KOPT-K1 (cell line): Measurements from ENCODE around the gene TRIM3.

Experiments used
- H3K27ac ChIP-seq: fragments of 200-600 bp; sonication (generic); 2 replicates; pipeline ENCODE4 v1.5.1; 2016; ENCODE audit warnings: antibody characterized with exemption, mild to moderate bottlenecking, low read depth, low read length; ENCODE audit not compliant: poor library complexity, severe bottlenecking
- H3K36me3 ChIP-seq: fragments of 200-600 bp; sonication (generic); 2 replicates; pipeline ENCODE4 v1.5.1; 2017; ENCODE audit warnings: antibody characterized with exemption, mild to moderate bottlenecking, low read length, moderate library complexity; ENCODE audit not compliant: insufficient read depth
- H3K9me3 ChIP-seq: fragments of 200-600 bp; sonication (generic); 2 replicates; pipeline ENCODE4 v1.5.1; 2017; ENCODE audit warnings: antibody characterized with exemption, low read length, mild to moderate bottlenecking; ENCODE audit not compliant: insufficient read depth, poor library complexity, severe bottlenecking

Gene TRIM3

DNA sequence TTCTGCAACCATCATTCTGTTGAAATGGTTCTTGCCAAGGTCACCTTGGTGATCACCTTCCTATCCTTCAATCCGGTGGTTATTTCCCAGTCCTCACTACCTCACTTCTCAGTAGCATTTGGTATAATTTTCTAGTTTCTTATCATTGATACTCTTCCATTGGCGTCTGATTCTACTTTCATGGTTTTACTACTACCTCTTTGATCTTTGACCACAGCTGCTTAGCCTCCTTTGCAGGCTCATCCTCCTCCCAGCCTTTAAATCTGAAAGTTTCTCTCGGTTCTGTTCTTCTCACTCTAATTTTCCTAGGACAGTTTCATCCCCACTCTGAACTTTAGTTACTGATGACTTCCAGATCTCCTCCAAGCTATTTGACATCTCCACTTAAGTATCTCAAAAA lies 12.5 kb upstream of the TRIM3 start:
- H3K9me3 ChIP-seq: no peaks in the 10 kb centered on the region
- peaks cover 87% of the 10 kb centered on the region for H3K36me3 ChIP-seq
- no peak overlapping the region for H3K27ac ChIP-seq

DNA sequence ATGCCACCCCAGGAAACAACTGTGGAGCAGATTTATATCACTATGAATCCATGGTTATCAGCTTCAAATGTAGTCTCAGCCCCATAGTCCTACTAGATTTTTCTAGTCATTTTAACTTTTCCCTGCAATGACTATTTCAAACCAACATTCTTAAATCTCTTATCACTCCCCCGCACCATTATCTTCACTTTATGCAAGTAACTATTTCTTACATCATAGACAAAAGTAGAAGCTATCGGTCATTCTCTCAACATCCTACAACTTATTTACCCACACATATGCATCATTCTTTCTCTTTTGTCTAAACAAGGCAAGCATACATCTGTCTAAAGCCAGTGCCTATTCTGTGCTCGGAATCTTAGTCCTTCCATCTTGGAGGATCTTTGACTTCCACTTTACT lies 11.9 kb upstream of the TRIM3 start:
- H3K27ac ChIP-seq: no peak overlapping the region
- H3K36me3 ChIP-seq: peaks cover 84% of the 10 kb centered on the region
- no peaks in the 10 kb centered on the region for H3K9me3 ChIP-seq

DNA sequence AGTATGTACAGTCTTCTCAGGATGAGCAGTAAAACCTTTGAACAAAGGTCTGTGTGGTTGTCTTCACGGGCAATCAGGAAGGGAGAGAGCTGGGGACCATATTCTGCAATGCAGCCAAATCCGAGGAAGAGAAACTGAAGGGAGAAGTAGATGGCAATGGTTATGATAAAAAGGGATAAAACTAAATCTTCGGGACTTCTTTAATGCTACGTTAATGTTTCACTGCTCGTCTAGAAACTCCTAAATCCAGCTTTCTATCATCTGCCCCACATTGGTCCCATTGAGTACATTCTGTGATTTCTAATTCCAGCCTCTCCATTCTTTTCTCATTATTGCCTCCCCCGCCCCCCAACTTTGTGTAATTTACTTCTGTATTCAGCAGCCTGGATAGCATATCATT lies 9.3 kb upstream of the TRIM3 start:
- H3K36me3 ChIP-seq: peaks cover 77% of the 10 kb centered on the region
- no peaks in the 10 kb centered on the region for H3K9me3 ChIP-seq
- no peak overlapping the region for H3K27ac ChIP-seq

DNA sequence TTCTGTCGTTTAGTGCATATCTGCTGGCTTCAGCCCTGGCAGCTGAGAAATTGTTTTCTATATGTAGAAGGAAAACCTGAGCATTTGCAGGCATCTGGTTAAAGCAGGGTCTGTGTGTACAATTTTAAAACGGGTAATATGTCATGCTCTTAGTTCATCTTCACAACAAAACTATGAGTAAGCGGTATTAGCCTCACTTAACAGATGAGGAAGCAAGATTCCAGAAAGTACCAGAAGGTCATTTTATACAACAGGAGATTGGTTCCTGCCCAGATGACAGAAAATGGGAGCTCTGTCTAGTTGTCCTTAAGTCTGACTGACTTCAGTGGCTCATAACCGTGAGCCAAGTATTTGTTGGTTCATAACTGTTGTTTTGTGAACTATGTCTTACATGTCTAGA lies 8.7 kb upstream of the TRIM3 start:
- Histone ChIP-seq H3K27ac (peak overlapping the region; percentile 82), H3K9me3 (no peaks in the 10 kb centered on the region), H3K36me3 (peaks cover 77% of the 10 kb centered on the region)

DNA sequence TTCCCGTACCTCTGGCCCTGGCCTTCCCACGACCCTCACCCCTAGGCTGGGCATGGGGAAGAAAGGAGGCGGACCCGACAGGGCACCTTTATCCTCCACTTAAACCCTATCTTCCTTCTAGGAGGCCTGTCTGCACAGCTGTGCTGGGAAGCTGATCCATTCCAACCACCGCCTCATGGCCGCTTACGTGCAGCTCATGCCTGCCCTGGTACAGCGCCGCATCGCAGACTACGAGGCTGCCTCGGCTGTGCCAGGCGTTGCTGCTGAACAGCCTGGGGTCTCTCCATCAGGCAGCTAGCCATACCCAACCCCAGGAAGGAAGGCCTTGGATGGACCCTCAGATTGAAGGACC lies 8.2 kb upstream of the TRIM3 start:
- Histone ChIP-seq H3K27ac (peak overlapping the region; percentile 82), H3K9me3 (no peaks in the 10 kb centered on the region), H3K36me3 (peaks cover 77% of the 10 kb centered on the region)

DNA sequence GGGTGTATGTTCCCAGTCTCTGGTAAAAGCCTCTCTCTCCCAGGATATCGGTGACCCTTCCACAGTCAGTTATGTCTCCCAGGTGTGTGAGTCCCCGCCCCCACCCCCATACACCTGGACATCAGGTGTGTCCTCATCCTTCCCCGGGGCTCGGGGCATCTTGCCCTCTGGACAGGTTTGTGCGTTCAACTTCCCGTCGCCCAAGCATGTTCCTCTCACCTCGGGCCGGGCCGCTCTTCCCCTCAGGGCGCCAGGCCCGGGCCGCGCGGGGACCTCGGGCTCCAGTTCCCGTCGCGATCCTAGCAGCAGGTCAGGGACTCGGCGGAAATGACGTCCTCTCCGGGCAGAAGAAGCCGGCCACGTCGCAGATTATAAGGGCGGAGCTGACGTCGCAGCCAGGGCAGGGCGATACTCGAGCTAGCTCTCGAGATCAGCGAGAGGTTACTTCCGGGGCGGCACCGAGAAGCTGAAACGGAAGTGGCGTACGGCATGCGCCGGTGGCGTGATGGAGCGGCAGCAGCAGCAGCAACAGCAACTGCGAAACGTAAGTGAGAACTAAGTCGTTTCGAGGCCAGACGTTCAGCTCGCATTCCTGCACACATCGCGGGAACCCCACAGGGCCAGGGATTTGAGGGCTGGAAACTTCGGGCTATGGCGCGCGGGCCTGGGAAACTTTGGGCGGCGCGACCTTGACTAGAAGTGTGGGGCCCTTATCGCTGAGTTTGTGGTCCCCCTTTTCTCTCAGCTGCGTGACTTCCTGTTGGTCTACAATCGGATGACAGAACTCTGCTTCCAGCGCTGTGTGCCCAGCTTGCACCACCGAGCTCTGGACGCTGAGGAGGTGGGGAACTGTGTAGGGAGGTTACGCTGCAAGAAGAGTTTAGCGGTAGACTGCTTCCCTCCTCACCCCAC lies 7.5 kb upstream of the TRIM3 start, which contains the start of the genes ARFIP2 and TIMM10B:
Gene ARFIP2 (minus strand): TSS at position 320 of the 912 bp plus-strand sequence. CDS start 910 bp downstream, outside the sequence.
Gene TIMM10B (plus strand): TSS at position 490 of the 912 bp plus-strand sequence. CDS start 16 bp downstream, at position 506.
- Histone ChIP-seq H3K27ac (peak within 1 kb of the TSS; percentile 82), H3K36me3 (peaks cover 76% of the 10 kb centered on the region), H3K9me3 (no peaks in the 10 kb centered on the region)

DNA sequence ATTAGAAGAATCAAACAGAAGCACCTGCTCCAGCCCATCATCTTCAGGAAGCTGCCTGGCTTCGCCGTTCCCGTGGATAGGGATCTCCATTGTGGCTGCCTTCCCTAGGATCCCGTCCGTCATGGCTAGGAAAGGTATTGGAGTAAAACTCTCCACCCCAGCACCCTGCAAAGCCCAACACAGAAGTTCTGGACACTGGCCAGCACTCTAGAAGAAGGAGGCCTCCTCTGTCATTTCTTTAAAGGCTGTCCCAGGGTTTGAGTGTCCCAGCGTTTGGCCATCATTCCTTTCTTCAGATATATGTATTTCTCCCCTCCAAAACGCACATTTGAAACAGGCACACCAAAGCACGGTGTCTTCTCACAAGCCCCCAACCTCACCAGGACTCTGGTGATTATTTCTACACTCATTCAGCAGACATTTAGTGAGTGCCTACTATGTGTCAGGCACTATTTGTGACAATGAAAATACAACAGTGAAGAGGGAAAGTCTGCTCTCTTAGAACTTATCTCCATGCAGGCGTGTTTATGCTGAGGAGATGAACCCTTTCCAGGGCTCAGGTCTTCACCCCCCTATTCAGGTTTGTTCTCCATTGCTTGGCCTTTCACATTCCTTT lies 6.7 kb upstream of the TRIM3 start:
- H3K27ac ChIP-seq: peak overlapping the region; percentile 82
- peaks cover 67% of the 10 kb centered on the region for H3K36me3 ChIP-seq
- no peaks in the 10 kb centered on the region for H3K9me3 ChIP-seq

DNA sequence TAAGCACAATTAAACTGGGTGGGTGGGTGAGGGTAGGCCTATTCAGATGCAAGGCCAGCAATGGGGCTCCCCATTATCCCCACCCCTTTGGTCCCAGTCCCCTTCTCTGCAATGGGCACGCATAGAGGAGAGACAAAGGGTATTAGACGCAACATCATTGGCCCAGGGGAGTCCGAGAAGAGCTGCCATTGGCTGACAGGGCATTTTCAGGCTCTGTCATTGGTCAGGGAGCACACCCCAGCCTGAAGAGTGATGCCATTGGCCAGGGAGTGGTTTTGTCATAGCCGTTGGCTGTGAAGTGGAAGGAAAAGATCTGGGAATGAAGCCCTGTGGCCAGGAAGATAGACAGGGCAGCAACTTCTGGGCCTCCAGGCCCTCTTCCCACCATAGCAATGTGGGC lies 2.8 kb upstream of the TRIM3 start:
- Histone ChIP-seq H3K27ac (no peak overlapping the region), H3K9me3 (no peaks in the 10 kb centered on the region), H3K36me3 (peaks cover 35% of the 10 kb centered on the region)

DNA sequence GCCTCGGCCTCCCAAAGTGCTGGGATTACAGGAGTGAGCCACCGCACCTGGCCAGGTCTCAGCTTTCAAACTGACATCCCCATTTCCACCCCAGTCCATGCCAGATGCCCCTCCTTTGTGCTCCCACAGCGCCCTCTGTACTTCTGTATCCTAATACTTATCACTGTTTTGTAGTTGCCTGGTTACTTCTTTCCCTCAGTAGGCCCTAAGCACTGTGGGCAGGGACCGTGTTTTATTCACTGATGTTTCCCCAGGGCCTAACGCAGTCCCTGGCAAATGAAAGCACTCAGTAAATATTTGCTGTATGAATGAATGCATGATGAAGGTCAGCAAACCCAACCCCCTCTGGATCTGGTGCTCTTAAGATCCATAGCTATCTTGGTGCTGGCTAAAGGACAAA lies 2.2 kb upstream of the TRIM3 start:
- H3K36me3 ChIP-seq: peaks cover 35% of the 10 kb centered on the region
- H3K27ac ChIP-seq: no peak overlapping the region
- no peaks in the 10 kb centered on the region for H3K9me3 ChIP-seq

DNA sequence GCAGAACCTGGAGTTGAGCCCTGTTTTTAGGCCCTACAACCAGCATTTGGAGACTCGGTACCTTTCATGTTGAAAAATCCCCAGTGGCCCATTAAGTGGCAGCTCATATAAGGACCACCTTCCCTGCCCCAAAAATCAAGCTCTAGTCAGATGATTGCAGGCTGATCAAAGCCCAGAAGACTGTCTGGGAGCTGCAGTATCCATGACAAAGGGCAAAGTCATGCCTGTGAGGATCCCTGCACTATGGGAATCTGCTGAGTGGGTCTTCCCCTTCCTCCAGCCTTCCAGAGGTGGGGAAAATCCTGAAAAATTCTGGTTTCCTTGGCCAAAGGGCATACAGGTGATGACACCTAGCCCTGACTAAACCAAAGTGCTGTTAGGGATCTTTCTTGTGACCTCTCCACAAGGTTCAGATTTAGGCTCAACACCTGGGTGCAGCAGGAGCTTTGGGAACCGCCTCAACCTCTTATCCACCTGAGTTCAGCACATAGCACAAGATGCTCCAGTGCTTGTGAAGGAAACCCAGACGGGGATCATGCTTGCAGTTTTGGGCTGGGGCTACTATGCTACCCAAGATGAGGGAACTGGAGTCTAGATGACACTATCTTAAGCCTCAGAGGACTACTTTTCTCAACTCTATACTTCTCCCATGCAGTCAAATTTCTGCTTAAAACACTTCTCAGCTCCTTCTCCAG lies 1.2 kb upstream of the TRIM3 start:
- Histone ChIP-seq H3K27ac (no peak overlapping the region), H3K36me3 (peaks cover 34% of the 10 kb centered on the region), H3K9me3 (no peaks in the 10 kb centered on the region)

DNA sequence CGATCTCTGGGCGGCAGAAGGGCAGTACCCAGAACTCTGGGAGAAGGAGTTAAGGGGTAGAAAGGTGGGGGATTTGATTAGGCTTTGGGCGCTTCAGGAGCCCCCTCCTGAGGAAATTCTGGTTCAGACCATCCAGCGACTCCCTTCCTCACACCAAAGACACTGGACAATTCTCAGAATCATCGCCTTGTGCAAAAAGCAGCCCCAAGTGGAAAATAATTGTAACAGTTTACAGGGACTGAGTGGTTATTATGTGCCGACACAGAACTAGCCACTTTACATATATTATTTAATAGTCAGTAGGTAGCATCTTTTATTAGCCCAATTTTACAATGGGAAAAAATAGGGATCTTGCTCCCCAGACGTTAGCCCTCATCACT lies 662 bp upstream of the TRIM3 start:
- no peak overlapping the region for H3K27ac ChIP-seq

DNA sequence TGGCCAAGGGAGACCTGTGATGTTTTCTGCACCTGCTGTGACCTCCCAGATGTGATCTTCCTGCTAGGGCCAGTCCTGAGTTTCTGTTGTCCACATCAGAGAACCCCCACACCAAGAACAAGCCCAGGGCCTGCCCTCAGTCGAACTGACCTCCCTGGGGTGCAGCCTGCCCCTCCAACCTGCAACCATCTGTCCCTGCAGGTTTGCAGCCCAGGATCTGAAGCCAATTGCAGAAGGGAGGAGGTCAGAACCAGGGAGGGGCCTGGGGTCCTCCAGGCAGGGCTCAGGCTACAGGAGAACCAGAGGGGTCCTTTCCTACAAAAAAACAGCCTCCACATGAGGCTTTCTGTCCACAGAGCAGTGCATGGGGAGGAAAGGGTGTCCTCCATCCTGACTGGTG lies 807 bp downstream of the TRIM3 start:
- Histone ChIP-seq H3K36me3 (peaks cover 15% of the 10 kb centered on the region), H3K27ac (no peak overlapping the region), H3K9me3 (no peaks in the 10 kb centered on the region)

More for the DNA sequence above, 662 bp upstream of the TRIM3 start:
- Histone ChIP-seq H3K9me3 (no peaks in the 10 kb centered on the region), H3K36me3 (peaks cover 30% of the 10 kb centered on the region)

DNA sequence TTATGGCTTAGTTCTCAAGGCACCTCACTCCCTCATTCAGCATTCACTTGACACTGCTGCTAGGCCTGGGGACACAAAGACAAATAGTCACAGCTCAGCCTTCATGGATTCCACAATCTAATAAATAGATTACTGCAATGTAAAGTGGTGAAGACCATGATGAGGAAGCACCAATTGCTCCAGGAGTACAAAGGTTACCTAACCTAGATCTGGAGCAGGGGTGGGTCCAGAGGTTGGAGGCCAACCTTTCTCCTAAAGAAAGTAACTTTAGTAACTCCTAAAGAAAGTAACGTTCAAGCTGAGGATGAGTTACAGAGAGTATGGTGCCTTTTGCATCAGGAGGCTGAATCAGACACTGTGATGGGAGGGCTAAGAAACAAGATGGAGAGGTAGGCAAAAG lies 4.1 kb downstream of the TRIM3 start:
- Histone ChIP-seq H3K9me3 (no peaks in the 10 kb centered on the region), H3K36me3 (no peaks in the 10 kb centered on the region), H3K27ac (no peak overlapping the region)

DNA sequence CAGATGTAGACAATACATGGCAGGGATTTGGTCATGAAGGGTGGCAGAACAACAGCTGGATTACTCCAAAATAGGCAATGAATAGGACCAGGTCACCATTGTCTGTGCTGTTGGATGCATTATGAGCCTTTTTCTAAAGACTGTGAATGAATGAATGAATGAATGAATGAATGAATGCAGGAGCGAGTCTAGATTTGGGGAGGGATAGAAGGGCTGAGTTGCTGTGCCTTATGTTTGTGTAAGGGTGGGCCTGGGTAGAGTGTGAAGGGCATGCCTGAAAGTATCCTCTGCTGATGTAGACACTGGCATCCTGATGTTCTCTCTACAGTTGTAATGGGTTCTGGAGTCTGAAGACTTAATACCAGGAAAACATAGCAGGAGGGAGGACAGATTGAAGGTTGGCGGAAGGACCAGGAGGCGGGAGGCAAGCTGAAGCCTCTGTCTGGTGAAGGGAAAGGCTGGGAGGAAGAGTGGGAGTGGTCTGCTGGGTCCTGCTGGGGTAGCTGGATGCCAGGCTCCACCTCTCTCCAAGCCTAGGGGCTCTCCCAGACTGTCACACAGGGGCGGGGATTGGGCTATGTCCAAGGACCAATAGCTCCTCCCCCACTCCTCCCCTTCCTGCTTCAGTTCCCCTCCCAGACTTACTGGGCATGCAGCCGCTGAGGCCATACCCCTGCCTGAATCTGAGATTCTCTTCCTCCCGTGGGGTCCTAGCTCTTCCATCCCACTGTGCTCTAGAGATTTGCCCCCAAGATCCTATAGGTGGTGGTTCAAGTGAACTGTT lies 4.8 kb downstream of the TRIM3 start:
- no peaks in the 10 kb centered on the region for H3K36me3 ChIP-seq
- no peaks in the 10 kb centered on the region for H3K9me3 ChIP-seq
- H3K27ac ChIP-seq: no peak overlapping the region

DNA sequence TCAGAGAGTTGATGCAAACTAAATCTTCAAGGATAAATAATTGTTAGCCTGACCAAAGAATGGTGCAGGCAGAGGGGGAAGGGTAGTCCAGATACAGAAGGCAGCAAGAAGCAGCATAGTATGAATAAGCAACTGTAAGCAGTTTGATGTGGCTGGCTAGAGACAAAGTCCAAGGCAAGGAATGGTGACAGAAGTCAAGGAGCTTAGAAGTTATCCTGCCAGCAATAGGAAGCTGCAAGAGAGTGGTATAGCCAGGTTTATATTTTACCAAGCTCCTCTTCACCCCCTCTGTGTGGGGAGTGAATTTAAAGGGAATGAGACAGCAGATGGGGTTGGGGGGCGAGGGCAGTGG lies 14.7 kb downstream of the TRIM3 start:
- Histone ChIP-seq H3K36me3 (no peaks in the 10 kb centered on the region), H3K27ac (no peak overlapping the region), H3K9me3 (no peaks in the 10 kb centered on the region)
